Measurements from ENCODE around the gene RAB20.

Gene RAB20

GRCh38 chr13:110522721-110523120 is 38.8 kb downstream of the RAB20 start:
- peaks cover 52% of the 10 kb centered on the region for H3K4me1 ChIP-seq (ENCODE audit: insufficient read depth, low read length, poor library complexity, severe bottlenecking)
- peak overlapping the region; percentile 79 for H3K4me2 ChIP-seq (ENCODE audit: low read depth, low read length, poor library complexity, severe bottlenecking)
- peak overlapping the region; percentile 69 for H3K9ac ChIP-seq (ENCODE audit: low read depth, low read length, poor library complexity, severe bottlenecking)
- TF ChIP-seq CTCF (conservative IDR thresholded peaks at IDR 0.05; ENCODE audit: low read length) = no peak
- no peak for TF ChIP-seq EZH2phosphoT487 (IDR thresholded peaks at IDR 0.05; ENCODE audit: borderline replicate concordance)
- no peaks in the 10 kb centered on the region for H4K20me1 ChIP-seq (ENCODE audit: insufficient read depth, low read length, poor library complexity, severe bottlenecking)
- no peaks in the 10 kb centered on the region for H3K9me3 ChIP-seq (ENCODE audit: insufficient read depth, low read depth, low read length)
- no peaks in the 10 kb centered on the region for H3K27me3 ChIP-seq (ENCODE audit: insufficient read depth, low read length, poor library complexity, severe bottlenecking)
- peaks cover 49% of the 10 kb centered on the region for H3K79me2 ChIP-seq (ENCODE audit: insufficient read depth, low read length)
- H3F3A ChIP-seq (ENCODE audit: low read depth) = no peaks in the 10 kb centered on the region
- H3K36me3 ChIP-seq (ENCODE audit: insufficient read depth, low read length) = peaks cover 39% of the 10 kb centered on the region; the same call in 1 of the 2 replicates
- H3K9me2 ChIP-seq (replicated peaks; ENCODE audit: low read depth, low read length) = no peaks in the 10 kb centered on the region
- no peak overlapping the region for H2AFZ ChIP-seq (ENCODE audit: low read length)
- no peak overlapping the region for H3K4me3 ChIP-seq (ENCODE audit: low read length, poor library complexity, severe bottlenecking)

- no peaks in the 10 kb centered on the region for H3F3A ChIP-seq (ENCODE audit: low read depth)
- no peaks in the 10 kb centered on the region for H3K9me2 ChIP-seq (replicated peaks; ENCODE audit: low read depth, low read length)
- TF ChIP-seq EZH2phosphoT487 (IDR thresholded peaks at IDR 0.05; ENCODE audit: borderline replicate concordance) = no peak
- TF ChIP-seq CTCF (conservative IDR thresholded peaks at IDR 0.05; ENCODE audit: low read length) = no peak
- H3K9ac ChIP-seq (ENCODE audit: low read depth, low read length, poor library complexity, severe bottlenecking) = no peak overlapping the region
- no peaks in the 10 kb centered on the region for H3K9me3 ChIP-seq (ENCODE audit: insufficient read depth, low read depth, low read length)
- no peak overlapping the region for H3K4me3 ChIP-seq (ENCODE audit: low read length, poor library complexity, severe bottlenecking)
- no peaks in the 10 kb centered on the region for H3K27me3 ChIP-seq (ENCODE audit: insufficient read depth, low read length, poor library complexity, severe bottlenecking)
- H3K36me3 ChIP-seq (ENCODE audit: insufficient read depth, low read length) = peaks cover 39% of the 10 kb centered on the region; the same call in 1 of the 2 replicates
- no peak overlapping the region for H2AFZ ChIP-seq (ENCODE audit: low read length)
- no peak overlapping the region for H3K4me2 ChIP-seq (ENCODE audit: low read depth, low read length, poor library complexity, severe bottlenecking)
- peaks cover 43% of the 10 kb centered on the region for H3K79me2 ChIP-seq (ENCODE audit: insufficient read depth, low read length)
- no peaks in the 10 kb centered on the region for H4K20me1 ChIP-seq (ENCODE audit: insufficient read depth, low read length, poor library complexity, severe bottlenecking)
- peaks cover 50% of the 10 kb centered on the region for H3K4me1 ChIP-seq (ENCODE audit: insufficient read depth, low read length, poor library complexity, severe bottlenecking)
These were observed 39.6 kb downstream of the RAB20 start for GRCh38 chr13:110521946-110522345.

GRCh38 chr13:110521296-110521680 is 40.2 kb downstream of the RAB20 start:
- no peaks in the 10 kb centered on the region for H3K9me2 ChIP-seq (replicated peaks; ENCODE audit: low read depth, low read length)
- TF ChIP-seq EZH2phosphoT487 (IDR thresholded peaks at IDR 0.05; ENCODE audit: borderline replicate concordance) (no peak), CTCF (conservative IDR thresholded peaks at IDR 0.05; ENCODE audit: low read length) (no peak)
- H2AFZ ChIP-seq (ENCODE audit: low read length) = no peak overlapping the region
- H3K4me3 ChIP-seq (ENCODE audit: low read length, poor library complexity, severe bottlenecking) = no peak overlapping the region
- no peaks in the 10 kb centered on the region for H3K27me3 ChIP-seq (ENCODE audit: insufficient read depth, low read length, poor library complexity, severe bottlenecking)
- H3K36me3 ChIP-seq (ENCODE audit: insufficient read depth, low read length) = peaks cover 39% of the 10 kb centered on the region; the same call in 1 of the 2 replicates
- H3K9ac ChIP-seq (ENCODE audit: low read depth, low read length, poor library complexity, severe bottlenecking) = no peak overlapping the region
- peaks cover 43% of the 10 kb centered on the region for H3K4me1 ChIP-seq (ENCODE audit: insufficient read depth, low read length, poor library complexity, severe bottlenecking)
- H3K4me2 ChIP-seq (ENCODE audit: low read depth, low read length, poor library complexity, severe bottlenecking) = no peak overlapping the region
- H4K20me1 ChIP-seq (ENCODE audit: insufficient read depth, low read length, poor library complexity, severe bottlenecking) = no peaks in the 10 kb centered on the region
- H3F3A ChIP-seq (ENCODE audit: low read depth) = no peaks in the 10 kb centered on the region
- peaks cover 37% of the 10 kb centered on the region for H3K79me2 ChIP-seq (ENCODE audit: insufficient read depth, low read length)
- H3K9me3 ChIP-seq (ENCODE audit: insufficient read depth, low read depth, low read length) = no peaks in the 10 kb centered on the region
